ENCODE measurements around the gene TAGLN.
A peak's percentile ranks its signal among the peaks of the same experiment; 100 is the strongest.
"Not testable (repeated sequence)": the region's sequence is repeated elsewhere in the genome, so short reads cannot be mapped to it uniquely, and the experiment has no call there.

TAGLN gene

GRCh38 chr11:117180661-117181585 lies 18.2 kb upstream of the TAGLN start:
- Histone ChIP-seq H3K27me3 (replicated peaks; ENCODE audit: control insufficient read depth, insufficient read depth, low read length, poor library complexity, severe bottlenecking) (no peaks in the 10 kb centered on the region), H3K36me3 (ENCODE audit: control insufficient read depth, insufficient read depth, low read length) (no peaks in the 10 kb centered on the region), H3K4me3 (ENCODE audit: insufficient read depth, low read depth, low read length, poor library complexity, severe bottlenecking) (no peak overlapping the region), H3K4me1 (ENCODE audit: control insufficient read depth, insufficient read depth, low read length, poor library complexity, severe bottlenecking) (peaks cover 26% of the 10 kb centered on the region), H3K27ac (ENCODE audit: insufficient read depth, low read length, poor library complexity, severe bottlenecking) (no peak overlapping the region), H3K9me3 (ENCODE audit: control insufficient read depth, low read length) (no peaks in the 10 kb centered on the region)
- peak; percentile 26 to 47 (median 34) for DNase-seq

- DNase-seq, result no peak
- H3K36me3 ChIP-seq (ENCODE audit: control insufficient read depth, insufficient read depth, low read length), result no peaks in the 10 kb centered on the region
- H3K27me3 ChIP-seq (replicated peaks; ENCODE audit: control insufficient read depth, insufficient read depth, low read length, poor library complexity, severe bottlenecking), result no peaks in the 10 kb centered on the region
- H3K4me1 ChIP-seq (ENCODE audit: control insufficient read depth, insufficient read depth, low read length, poor library complexity, severe bottlenecking), result peaks cover 26% of the 10 kb centered on the region
- H3K27ac ChIP-seq (ENCODE audit: insufficient read depth, low read length, poor library complexity, severe bottlenecking), result no peak overlapping the region
- no peaks in the 10 kb centered on the region for H3K9me3 ChIP-seq (ENCODE audit: control insufficient read depth, low read length)
- no peak overlapping the region for H3K4me3 ChIP-seq (ENCODE audit: insufficient read depth, low read depth, low read length, poor library complexity, severe bottlenecking)
Measured at GRCh38 chr11:117181586-117182550, 17.3 kb upstream of the TAGLN start.

GRCh38 chr11:117182551-117182935 lies 16.6 kb upstream of the TAGLN start:
- Histone ChIP-seq H3K36me3 (ENCODE audit: control insufficient read depth, insufficient read depth, low read length) (no peaks in the 10 kb centered on the region), H3K9me3 (ENCODE audit: control insufficient read depth, low read length) (no peaks in the 10 kb centered on the region), H3K4me3 (ENCODE audit: insufficient read depth, low read depth, low read length, poor library complexity, severe bottlenecking) (no peak overlapping the region), H3K4me1 (ENCODE audit: control insufficient read depth, insufficient read depth, low read length, poor library complexity, severe bottlenecking) (peaks cover 26% of the 10 kb centered on the region), H3K27ac (ENCODE audit: insufficient read depth, low read length, poor library complexity, severe bottlenecking) (no peak overlapping the region), H3K27me3 (replicated peaks; ENCODE audit: control insufficient read depth, insufficient read depth, low read length, poor library complexity, severe bottlenecking) (no peaks in the 10 kb centered on the region)
- no peak for DNase-seq

GRCh38 chr11:117183178-117183577 lies 16.0 kb upstream of the TAGLN start:
- not testable (repeated sequence) for DNase-seq; H3K27ac ChIP-seq (ENCODE audit: insufficient read depth, low read length, poor library complexity, severe bottlenecking); H3K27me3 ChIP-seq (replicated peaks; ENCODE audit: control insufficient read depth, insufficient read depth, low read length, poor library complexity, severe bottlenecking); H3K36me3 ChIP-seq (ENCODE audit: control insufficient read depth, insufficient read depth, low read length); H3K4me3 ChIP-seq (ENCODE audit: insufficient read depth, low read depth, low read length, poor library complexity, severe bottlenecking); H3K9me3 ChIP-seq (ENCODE audit: control insufficient read depth, low read length)
- H3K4me1 ChIP-seq (ENCODE audit: control insufficient read depth, insufficient read depth, low read length, poor library complexity, severe bottlenecking), result peaks cover 23% of the 10 kb centered on the region

- Histone ChIP-seq H3K4me1 (ENCODE audit: control insufficient read depth, insufficient read depth, low read length, poor library complexity, severe bottlenecking) (peaks cover 20% of the 10 kb centered on the region), H3K27ac (ENCODE audit: insufficient read depth, low read length, poor library complexity, severe bottlenecking) (no peak overlapping the region), H3K36me3 (ENCODE audit: control insufficient read depth, insufficient read depth, low read length) (peaks cover 9% of the 10 kb centered on the region), H3K4me3 (ENCODE audit: insufficient read depth, low read depth, low read length, poor library complexity, severe bottlenecking) (no peak overlapping the region), H3K27me3 (replicated peaks; ENCODE audit: control insufficient read depth, insufficient read depth, low read length, poor library complexity, severe bottlenecking) (no peaks in the 10 kb centered on the region), H3K9me3 (ENCODE audit: control insufficient read depth, low read length) (no peaks in the 10 kb centered on the region)
- DNase-seq, result no peak
Measured at GRCh38 chr11:117183724-117184349, 15.3 kb upstream of the TAGLN start.

- no peak overlapping the region for H3K27ac ChIP-seq (ENCODE audit: insufficient read depth, low read length, poor library complexity, severe bottlenecking)
- peaks cover 18% of the 10 kb centered on the region for H3K36me3 ChIP-seq (ENCODE audit: control insufficient read depth, insufficient read depth, low read length)
- no peaks in the 10 kb centered on the region for H3K27me3 ChIP-seq (replicated peaks; ENCODE audit: control insufficient read depth, insufficient read depth, low read length, poor library complexity, severe bottlenecking)
- DNase-seq, result no peak
- H3K9me3 ChIP-seq (ENCODE audit: control insufficient read depth, low read length), result no peaks in the 10 kb centered on the region
- no peak overlapping the region for H3K4me3 ChIP-seq (ENCODE audit: insufficient read depth, low read depth, low read length, poor library complexity, severe bottlenecking)
- peaks cover 5% of the 10 kb centered on the region for H3K4me1 ChIP-seq (ENCODE audit: control insufficient read depth, insufficient read depth, low read length, poor library complexity, severe bottlenecking)
Measured at GRCh38 chr11:117185736-117186430, 13.3 kb upstream of the TAGLN start.

GRCh38 chr11:117186431-117186761 lies 12.8 kb upstream of the TAGLN start:
- Histone ChIP-seq H3K27ac (ENCODE audit: insufficient read depth, low read length, poor library complexity, severe bottlenecking) (no peak overlapping the region), H3K36me3 (ENCODE audit: control insufficient read depth, insufficient read depth, low read length) (peaks cover 18% of the 10 kb centered on the region), H3K4me3 (ENCODE audit: insufficient read depth, low read depth, low read length, poor library complexity, severe bottlenecking) (no peak overlapping the region), H3K27me3 (replicated peaks; ENCODE audit: control insufficient read depth, insufficient read depth, low read length, poor library complexity, severe bottlenecking) (no peaks in the 10 kb centered on the region), H3K4me1 (ENCODE audit: control insufficient read depth, insufficient read depth, low read length, poor library complexity, severe bottlenecking) (peaks cover under 1% of the 10 kb centered on the region), H3K9me3 (ENCODE audit: control insufficient read depth, low read length) (no peaks in the 10 kb centered on the region)
- DNase-seq, result no peak

GRCh38 chr11:117187007-117187406 lies 12.2 kb upstream of the TAGLN start:
- DNase-seq, result no peak
- Histone ChIP-seq H3K9me3 (ENCODE audit: control insufficient read depth, low read length) (no peaks in the 10 kb centered on the region), H3K36me3 (ENCODE audit: control insufficient read depth, insufficient read depth, low read length) (peaks cover 22% of the 10 kb centered on the region), H3K4me3 (ENCODE audit: insufficient read depth, low read depth, low read length, poor library complexity, severe bottlenecking) (no peak overlapping the region), H3K4me1 (ENCODE audit: control insufficient read depth, insufficient read depth, low read length, poor library complexity, severe bottlenecking) (no peaks in the 10 kb centered on the region), H3K27me3 (replicated peaks; ENCODE audit: control insufficient read depth, insufficient read depth, low read length, poor library complexity, severe bottlenecking) (no peaks in the 10 kb centered on the region), H3K27ac (ENCODE audit: insufficient read depth, low read length, poor library complexity, severe bottlenecking) (no peak overlapping the region)

GRCh38 chr11:117187428-117187798 lies 11.8 kb upstream of the TAGLN start:
- no peak overlapping the region for H3K27ac ChIP-seq (ENCODE audit: insufficient read depth, low read length, poor library complexity, severe bottlenecking)
- H3K36me3 ChIP-seq (ENCODE audit: control insufficient read depth, insufficient read depth, low read length), result peaks cover 24% of the 10 kb centered on the region
- H3K4me1 ChIP-seq (ENCODE audit: control insufficient read depth, insufficient read depth, low read length, poor library complexity, severe bottlenecking), result no peaks in the 10 kb centered on the region
- no peak for DNase-seq
- no peaks in the 10 kb centered on the region for H3K9me3 ChIP-seq (ENCODE audit: control insufficient read depth, low read length)
- H3K4me3 ChIP-seq (ENCODE audit: insufficient read depth, low read depth, low read length, poor library complexity, severe bottlenecking), result no peak overlapping the region
- no peaks in the 10 kb centered on the region for H3K27me3 ChIP-seq (replicated peaks; ENCODE audit: control insufficient read depth, insufficient read depth, low read length, poor library complexity, severe bottlenecking)

All from effector memory CD4-positive, alpha-beta T cell (primary cell).